ENCODE measurements around the gene C1QBP. TPM values are rescaled to one million over a fixed set of nuclear protein-coding genes. Genes with fewer than 3 reads are reported as not detected.

The C1QBP gene
- polyA plus RNA-seq, 4 donors: 157 to 179 (median 170) TPM

Other genes with a start within 250 kb of the C1QBP start
- 10 to 100 TPM; 17.3 to 23.5 (median 22.5) TPM for gene ZNF594, start 247.3 kb downstream of the C1QBP start, polyA plus RNA-seq (ENCODE audit: insufficient read length in 4 of 4)
- 1 to 10 TPM; 1.2 to 1.8 (median 1.4) TPM for gene SCIMP, start 204.3 kb downstream of the C1QBP start, polyA plus RNA-seq (ENCODE audit: insufficient read length in 4 of 4)
- 10 to 100 TPM; 53.7 to 65.6 (median 61.4) TPM for gene RABEP1, start 156.9 kb downstream of the C1QBP start, polyA plus RNA-seq (ENCODE audit: insufficient read length in 4 of 4)
- gene NUP88, start 19.5 kb downstream of the C1QBP start, polyA plus RNA-seq (ENCODE audit: insufficient read length in 4 of 4): 10 to 100 TPM; 65.9 to 71.2 (median 68.6) TPM
- 10 to 100 TPM; 55.6 to 64.4 (median 61.3) TPM for gene RPAIN, start 19.0 kb downstream of the C1QBP start, polyA plus RNA-seq (ENCODE audit: insufficient read length in 4 of 4)
- 10 to 100 TPM; 17.2 to 19.0 (median 18.3) TPM for gene DHX33, start 29.8 kb upstream of the C1QBP start, polyA plus RNA-seq (ENCODE audit: insufficient read length in 4 of 4)
- gene DERL2, start 47.0 kb upstream of the C1QBP start, polyA plus RNA-seq (ENCODE audit: insufficient read length in 4 of 4): 10 to 100 TPM; 84.9 to 94.7 (median 86.9) TPM
- gene MIS12, start 47.4 kb upstream of the C1QBP start, polyA plus RNA-seq (ENCODE audit: insufficient read length in 4 of 4): 10 to 100 TPM; 30.6 to 43.4 (median 36.4) TPM
- 10 to 100 TPM; 44.2 to 61.3 (median 48.7) TPM for gene NLRP1, start 145.4 kb upstream of the C1QBP start, polyA plus RNA-seq (ENCODE audit: insufficient read length in 4 of 4)